K562 (cell line): ENCODE results near the gene GRAMD2A. TPM values are rescaled to one million over a fixed set of nuclear protein-coding genes. Genes with fewer than 3 reads are reported as not detected.

Source experiments
- ATAC-seq: fragments of 200-7000 bp; cut with Tn5 transposase; 3 replicates; pipeline ENCODE4 v1.9.1; 2020; ENCODE audit warnings: moderate library complexity
- BruUV-seq: library from RNA; stranded (reverse); fragments of 400-500 nt; replicated peaks from 2 replicates; lab custom pipeline; 2021; lab: Mats Ljungman, UMichigan
- CTCF ChIA-PET: fragments of 300-600 bp; formaldehyde crosslinking; extraction: SDS; loops from one replicate; lab custom pipeline; 2021; ENCODE audit warnings: low intra/inter-chr PET ratio; lab: Yijun Ruan, JAX
- POLR2A ChIA-PET: fragments of 300-600, 350-650 bp; sonication (Branson Sonifier 250); formaldehyde crosslinking; extraction: SDS; loops from one replicate; lab custom pipeline; 2021; ENCODE audit warnings: antibody characterized with exemption, inconsistent platforms; lab: Yijun Ruan, JAX
- DNase-seq, 4 experiments: peaks; one replicate each; pipeline versions ENCODE4 v3.0.0 to v3.0.0-alpha.2; 2011 to 2018; ENCODE audit warnings: low spot score in 3 of 4, mixed read lengths in 3 of 4; ENCODE audit errors: extremely low read depth in 1 of 4
- FAIRE-seq: peaks from 2 replicates; lab custom pipeline; 2011; peaks lifted over from hg19 to GRCh38; lab: Jason Lieb, UNC
- H2AFZ ChIP-seq: 2 replicates; pipeline ENCODE4 v1.6.0; 2011; ENCODE audit warnings: low read depth, low read length, control low read depth, inconsistent platforms
- H3K27ac ChIP-seq: fragments of 200-600 bp; 3 replicates; pipeline ENCODE4 v1.8.0; 2011; ENCODE audit warnings: low read depth, mild to moderate bottlenecking, control low read depth, inconsistent platforms, low read length, moderate library complexity, mixed read lengths; ENCODE audit errors: extremely low read depth
- H3K27me3 ChIP-seq, 2 experiments: fragments of 300-600 bp in 1 of 2; 2 replicates in 1 of 2; 3 replicates in 1 of 2; pipeline versions ENCODE4 v1.6.0 to v1.8.0; 2011; ENCODE audit warnings: inconsistent platforms in 2 of 2, low read length in 2 of 2, mild to moderate bottlenecking in 1 of 2, mixed read lengths in 1 of 2, moderate library complexity in 1 of 2; ENCODE audit not compliant: control insufficient read depth in 2 of 2, insufficient read depth in 2 of 2
- H3K36me3 ChIP-seq: fragments of 300-600 bp; 3 replicates; pipeline ENCODE4 v1.8.0; 2011; ENCODE audit warnings: mild to moderate bottlenecking, low read length, inconsistent platforms; ENCODE audit not compliant: control insufficient read depth, insufficient read depth
- H3K4me1 ChIP-seq, 2 experiments: fragments of 200-600 bp in 1 of 2; replicated peaks in 1 of 2; 2 replicates in 1 of 2; 3 replicates in 1 of 2; pipeline versions ENCODE4 v1.5.1 to v1.8.0; 2011; ENCODE audit warnings: inconsistent platforms in 2 of 2, low read length in 2 of 2, mild to moderate bottlenecking in 1 of 2, mixed read lengths in 1 of 2, moderate library complexity in 1 of 2; ENCODE audit not compliant: control insufficient read depth in 2 of 2, insufficient read depth in 2 of 2
- H3K4me2 ChIP-seq: 2 replicates; pipeline ENCODE4 v1.6.1; 2011; ENCODE audit warnings: low read length, control low read depth, inconsistent platforms, mixed read lengths; ENCODE audit not compliant: insufficient read depth
- H3K4me3 ChIP-seq: fragments of 200-600 bp; sonication (generic), shearing (Covaris generic); 2 replicates; pipeline ENCODE4 v1.5.1; 2016; ENCODE audit warnings: control low read depth, inconsistent platforms
- H3K79me2 ChIP-seq: fragments of 200-600 bp; 3 replicates; pipeline ENCODE4 v1.8.0; 2011; ENCODE audit warnings: low read length, inconsistent platforms; ENCODE audit not compliant: control insufficient read depth, insufficient read depth
- H3K9ac ChIP-seq, 2 experiments: 2 replicates each; pipeline versions ENCODE4 v1.6.0 to v1.6.1; 2011; ENCODE audit warnings: low read depth in 2 of 2, low read length in 2 of 2, control low read depth in 1 of 2, inconsistent platforms in 1 of 2, mild to moderate bottlenecking in 1 of 2, mixed read lengths in 1 of 2; ENCODE audit not compliant: insufficient read depth in 1 of 2
- H3K9me1 ChIP-seq: one replicate; pipeline ENCODE4 v1.6.0; 2011; ENCODE audit warnings: inconsistent platforms, mild to moderate bottlenecking, low read length, moderate library complexity; ENCODE audit not compliant: control insufficient read depth, insufficient read depth
- H3K9me3 ChIP-seq: replicated peaks from 2 replicates; pipeline ENCODE4 v1.5.1; 2011; ENCODE audit warnings: low read depth, low read length, inconsistent platforms; ENCODE audit not compliant: control insufficient read depth, insufficient read depth
- H4K20me1 ChIP-seq: replicated peaks from 2 replicates; pipeline ENCODE4 v1.6.1; 2011; ENCODE audit warnings: low read length, inconsistent platforms, mixed read lengths; ENCODE audit not compliant: control insufficient read depth, insufficient read depth
- GTF2F1 ChIP-seq: IDR thresholded peaks from 2 replicates; pipeline ENCODE4 v1.6.1; 2011; ENCODE audit warnings: low read depth, low read length, improper control_type of control experiment
- HMG20A ChIP-seq: fragments of 450-650 bp; formaldehyde crosslinking; conservative IDR thresholded peaks from 2 replicates; pipeline ENCODE4 v1.4.0; 2020; ENCODE audit warnings: mild to moderate bottlenecking, mixed read lengths
- MEIS2 ChIP-seq: fragments of 450-650 bp; IDR thresholded peaks from 2 replicates; pipeline ENCODE4 v1.6.1; 2014; ENCODE audit warnings: mild to moderate bottlenecking; ENCODE audit not compliant: partially characterized antibody
- SMAD3 ChIP-seq: fragments of 450-650 bp; formaldehyde crosslinking; conservative IDR thresholded peaks from 2 replicates; pipeline ENCODE4 v1.4.0; 2020; ENCODE audit warnings: mild to moderate bottlenecking
- ZC3H8 ChIP-seq: fragments of 450-650 bp; IDR thresholded peaks from 2 replicates; pipeline ENCODE4 v1.6.1; 2017
- ZEB2 ChIP-seq: fragments of 450-650 bp; IDR thresholded peaks from 2 replicates; pipeline ENCODE4 v1.6.1; 2016
- ZFP1 ChIP-seq: fragments of 450-650 bp; formaldehyde crosslinking; IDR thresholded peaks from 2 replicates; pipeline ENCODE4 v1.4.0; 2020; ENCODE audit warnings: mild to moderate bottlenecking, mixed read lengths
- ZNF232 ChIP-seq: sonication (generic); formaldehyde crosslinking; IDR thresholded peaks from 2 replicates; pipeline ENCODE4 v1.8.0; 2022; ENCODE audit warnings: mild to moderate bottlenecking, missing genetic modification reagents
- ZNF76 ChIP-seq: fragments of 250-450 bp; sonication (Bioruptor Pico); IDR thresholded peaks from 2 replicates; pipeline ENCODE4 v1.4.0; 2020; ENCODE audit warnings: mild to moderate bottlenecking, moderate library complexity, borderline replicate concordance
- WGBS: fragments of 100-300 bp; shearing (Covaris generic); methylation state at CpG from one replicate; pipeline ENCODE4 v1.1.6; 2016; ENCODE audit warnings: low coverage, mixed read lengths; ENCODE audit not compliant: insufficient coverage; ENCODE audit errors: missing lambda C conversion rate; 5-methylcytosine and 5-hydroxymethylcytosine counted together
- in situ Hi-C: fragments of 300-500 bp; cut with MboI; formaldehyde crosslinking; loops from 4 replicates; pipeline ENCODE4 v1.15.0; 2018; ENCODE audit warnings: inconsistent platforms, mixed read lengths
- intact Hi-C: fragments of 100-400 bp; cut with micrococcal nuclease; formaldehyde crosslinking; loops from 2 replicates; pipeline ENCODE4 v1.14.2; 2022
- polyA plus RNA-seq, 8 experiments: library from polyadenylated mRNA; depleted of rRNA in 4 of 8; stranded (reverse) in 5 of 8; unstranded in 3 of 8; fragments of >200 nt; fragmentation: Nextera tagmentation in 2 of 8; fragmentation: Illumina TruSeq in 1 of 8; extraction: Ambion mirVana in 2 of 8; extraction: Trizol in 1 of 8; gene quantifications; 2 replicates each; pipeline versions ENCODE4 v1.2.1 to v1.2.3, GENCODE V29; 2011 to 2014; ENCODE audit warnings: inconsistent platforms in 1 of 8, missing spikeins in 1 of 8
- total RNA-seq, 7 experiments: library from RNA; depleted of rRNA in 6 of 7; stranded (reverse); fragments of >200 nt in 6 of 7; fragmentation: Illumina TruSeq in 2 of 7; extraction: Trizol in 2 of 7; gene quantifications; 2 replicates each; pipeline versions ENCODE4 v1.2.1 to v1.2.3, GENCODE V29; 2011 to 2021; ENCODE audit warnings: low replicate concordance in 1 of 7
- TF ChIP-seq, protein P1 (sequence below): sonication (generic); formaldehyde crosslinking; IDR thresholded peaks from 2 replicates; pipeline ENCODE4 v1.4.0; 2020; ENCODE audit warnings: mild to moderate bottlenecking, missing genetic modification reagents

Gene GRAMD2A
- total and polyA plus RNA-seq, 9 of the 15 experiments (the other 6 are each of a cell fraction or from before 2014, with no cell fraction given) = 0.08 to 0.22 TPM; not detected in 7

DNA sequence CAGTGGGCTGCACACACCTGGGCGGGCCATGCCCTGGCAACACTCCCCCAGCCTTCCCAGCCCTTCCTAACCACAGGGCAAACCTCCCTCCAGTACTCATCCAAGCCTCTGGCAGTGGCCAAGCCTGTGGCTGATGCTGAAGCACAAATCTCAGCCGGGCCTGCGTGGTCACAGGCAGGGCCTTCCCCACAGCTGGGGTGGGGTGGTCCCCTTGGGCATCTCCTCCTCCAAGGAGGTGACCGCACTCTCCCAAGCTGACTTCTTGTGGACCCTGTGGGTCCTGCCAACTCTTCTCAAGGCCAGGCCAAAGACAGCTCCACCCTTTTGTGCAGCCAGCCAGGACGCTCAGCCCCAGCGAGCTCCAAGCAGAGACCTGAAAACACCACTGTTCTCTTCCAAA is 21.4 kb downstream of the GRAMD2A start:
- in situ Hi-C loops = no loop called here
- CTCF ChIA-PET = no interaction called here
- peaks cover 9% of the 10 kb centered on the region; the same call in 1 of the 2 replicates for H4K20me1 ChIP-seq

More for the DNA sequence above, 21.4 kb downstream of the GRAMD2A start:
- Histone ChIP-seq H2AFZ (no peak overlapping the region), H3K36me3 (no peaks in the 10 kb centered on the region), H3K27me3 (peaks cover 44 to 83% of the 10 kb centered on the region in 2 experiments), H3K9ac (no peak overlapping the region), H3K4me1 (no peaks in the 10 kb centered on the region; a peak in 1 of 5 replicates), H3K9me3 (no peaks in the 10 kb centered on the region), H3K79me2 (no peaks in the 10 kb centered on the region), H3K4me3 (no peak overlapping the region), H3K27ac (no peak overlapping the region), H3K9me1 (no peaks in the 10 kb centered on the region), H3K4me2 (no peak overlapping the region)
- FAIRE-seq = no peak
- POLR2A ChIA-PET = interaction anchor here (0.8 kb wide), 1 partner anchor 29 kb away, joined by 3 read pairs; no protein-coding TSS in a partner anchor
- intact Hi-C loops = no loop called here
- TF ChIP-seq ZC3H8 = no peak
- TF ChIP-seq HMG20A (CRISPR knock-in tag) = no peak
- no peak for TF ChIP-seq ZFP1 (CRISPR knock-in tag)
- no peak for TF ChIP-seq SMAD3 (CRISPR knock-in tag)
- no peak for TF ChIP-seq ZEB2
- no peak for TF ChIP-seq ZNF232 (CRISPR knock-in tag)
- no peak for TF ChIP-seq MEIS2
- no peak for TF ChIP-seq GTF2F1
- no peak for TF ChIP-seq ZNF76 (CRISPR knock-in tag)
- TF ChIP-seq, protein P1, sequence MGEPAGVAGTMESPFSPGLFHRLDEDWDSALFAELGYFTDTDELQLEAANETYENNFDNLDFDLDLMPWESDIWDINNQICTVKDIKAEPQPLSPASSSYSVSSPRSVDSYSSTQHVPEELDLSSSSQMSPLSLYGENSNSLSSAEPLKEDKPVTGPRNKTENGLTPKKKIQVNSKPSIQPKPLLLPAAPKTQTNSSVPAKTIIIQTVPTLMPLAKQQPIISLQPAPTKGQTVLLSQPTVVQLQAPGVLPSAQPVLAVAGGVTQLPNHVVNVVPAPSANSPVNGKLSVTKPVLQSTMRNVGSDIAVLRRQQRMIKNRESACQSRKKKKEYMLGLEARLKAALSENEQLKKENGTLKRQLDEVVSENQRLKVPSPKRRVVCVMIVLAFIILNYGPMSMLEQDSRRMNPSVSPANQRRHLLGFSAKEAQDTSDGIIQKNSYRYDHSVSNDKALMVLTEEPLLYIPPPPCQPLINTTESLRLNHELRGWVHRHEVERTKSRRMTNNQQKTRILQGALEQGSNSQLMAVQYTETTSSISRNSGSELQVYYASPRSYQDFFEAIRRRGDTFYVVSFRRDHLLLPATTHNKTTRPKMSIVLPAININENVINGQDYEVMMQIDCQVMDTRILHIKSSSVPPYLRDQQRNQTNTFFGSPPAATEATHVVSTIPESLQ (CRISPR knock-in tag) = no peak
- DNase-seq = no peak
- WGBS = 4% methylated on average over 6 of the region's 6 CpGs
- no peak for ATAC-seq
- no TSS peak for BruUV-seq
